Effector memory CD4-positive, alpha-beta T cell (primary cell): ENCODE measurements around the gene BIN1.

Experiments used
- DNase-seq, 3 donors: peaks; one replicate each; pipeline ENCODE4 v3.0.0-alpha.2; 2020
- H3K27ac ChIP-seq: 2 replicates; pipeline ENCODE4 v1.7.0; 2013; ENCODE audit warnings: mild to moderate bottlenecking, low read length, moderate library complexity; ENCODE audit not compliant: insufficient read depth, poor library complexity, severe bottlenecking
- H3K27me3 ChIP-seq: replicated peaks from 2 replicates; pipeline ENCODE4 v1.7.0; 2013; ENCODE audit warnings: mild to moderate bottlenecking, low read length; ENCODE audit not compliant: insufficient read depth, control insufficient read depth, poor library complexity, severe bottlenecking
- H3K36me3 ChIP-seq: 2 replicates; pipeline ENCODE4 v1.7.0; 2013; ENCODE audit warnings: mild to moderate bottlenecking, low read length, moderate library complexity; ENCODE audit not compliant: control insufficient read depth, insufficient read depth
- H3K4me1 ChIP-seq: 2 replicates; pipeline ENCODE4 v1.7.0; 2013; ENCODE audit warnings: low read length, mild to moderate bottlenecking; ENCODE audit not compliant: control insufficient read depth, insufficient read depth, poor library complexity, severe bottlenecking
- H3K4me3 ChIP-seq: 2 replicates; pipeline ENCODE4 v1.7.0; 2013; ENCODE audit warnings: low read length, low read depth, mild to moderate bottlenecking; ENCODE audit not compliant: insufficient read depth, poor library complexity, severe bottlenecking
- H3K9me3 ChIP-seq: 2 replicates; pipeline ENCODE4 v1.7.0; 2013; ENCODE audit warnings: mild to moderate bottlenecking, low read length, moderate library complexity; ENCODE audit not compliant: control insufficient read depth

The BIN1 gene

DNA sequence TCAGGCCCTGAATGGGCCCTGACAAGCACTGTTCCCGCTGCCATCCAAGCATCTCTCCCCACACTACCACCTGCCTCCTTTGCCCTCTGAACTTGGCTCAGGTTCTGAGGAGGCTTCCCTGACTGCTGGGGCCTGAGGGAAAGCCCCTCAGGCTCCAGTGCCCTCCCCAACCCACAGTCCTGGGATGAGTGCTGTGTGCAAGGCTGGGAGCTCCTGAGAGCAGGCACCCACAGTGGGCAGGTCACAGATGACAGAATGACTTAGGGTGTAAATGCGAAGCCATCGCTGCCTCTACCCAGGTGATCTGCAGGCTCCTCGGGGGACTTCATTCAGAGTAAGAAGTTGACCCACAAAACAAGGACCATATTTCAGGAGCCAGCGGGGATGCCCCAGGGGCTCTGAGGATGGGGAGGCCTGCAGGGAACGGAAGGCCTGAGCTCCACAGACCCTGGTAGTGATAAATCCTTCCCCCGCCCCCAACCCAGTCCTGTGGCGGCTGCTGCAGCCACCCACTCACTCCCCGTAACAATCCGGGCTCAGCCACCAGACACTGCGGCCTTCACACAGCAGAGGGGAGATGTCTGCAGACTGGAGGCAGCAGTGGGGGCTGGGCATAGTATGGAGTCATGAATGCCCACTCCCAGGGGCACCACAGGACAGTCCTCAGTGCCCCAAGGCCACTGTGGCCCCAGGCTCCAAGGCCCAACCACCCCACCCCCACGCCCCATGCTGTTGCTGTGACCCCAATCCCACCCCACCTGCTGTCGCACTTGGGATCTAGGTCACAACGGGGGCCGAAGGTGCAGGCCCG, 8.9 kb downstream of the BIN1 start:
- no peaks in the 10 kb centered on the region for H3K4me1 ChIP-seq
- no peaks in the 10 kb centered on the region for H3K9me3 ChIP-seq
- H3K4me3 ChIP-seq: no peak overlapping the region
- H3K27ac ChIP-seq: no peak overlapping the region
- no peak for DNase-seq
- H3K27me3 ChIP-seq: no peaks in the 10 kb centered on the region
- H3K36me3 ChIP-seq: no peaks in the 10 kb centered on the region

DNA sequence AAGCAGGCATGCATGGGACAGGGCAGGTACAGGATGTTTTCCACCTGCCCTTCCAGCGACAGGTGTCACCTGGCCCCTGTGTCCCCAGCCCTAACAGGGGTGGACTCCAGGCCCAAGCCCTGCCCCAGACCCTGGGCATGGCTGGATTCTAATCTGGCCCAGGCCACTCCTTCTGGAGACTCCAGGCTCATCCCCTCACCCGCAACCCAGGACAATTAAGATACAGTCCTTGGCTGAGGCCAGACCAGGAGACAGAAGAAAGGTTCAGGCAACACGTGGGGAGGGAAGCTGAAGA, 9.5 kb downstream of the BIN1 start:
- Histone ChIP-seq H3K9me3 (no peaks in the 10 kb centered on the region), H3K27ac (no peak overlapping the region), H3K4me3 (no peak overlapping the region), H3K27me3 (no peaks in the 10 kb centered on the region), H3K4me1 (no peaks in the 10 kb centered on the region), H3K36me3 (no peaks in the 10 kb centered on the region)
- no peak for DNase-seq

GRCh38 chr2:127096718-127097470, 10.1 kb downstream of the BIN1 start:
- no peak overlapping the region for H3K4me3 ChIP-seq
- H3K27me3 ChIP-seq: no peaks in the 10 kb centered on the region
- H3K36me3 ChIP-seq: no peaks in the 10 kb centered on the region
- no peak for DNase-seq
- H3K27ac ChIP-seq: no peak overlapping the region
- no peaks in the 10 kb centered on the region for H3K9me3 ChIP-seq
- H3K4me1 ChIP-seq: no peaks in the 10 kb centered on the region

DNA sequence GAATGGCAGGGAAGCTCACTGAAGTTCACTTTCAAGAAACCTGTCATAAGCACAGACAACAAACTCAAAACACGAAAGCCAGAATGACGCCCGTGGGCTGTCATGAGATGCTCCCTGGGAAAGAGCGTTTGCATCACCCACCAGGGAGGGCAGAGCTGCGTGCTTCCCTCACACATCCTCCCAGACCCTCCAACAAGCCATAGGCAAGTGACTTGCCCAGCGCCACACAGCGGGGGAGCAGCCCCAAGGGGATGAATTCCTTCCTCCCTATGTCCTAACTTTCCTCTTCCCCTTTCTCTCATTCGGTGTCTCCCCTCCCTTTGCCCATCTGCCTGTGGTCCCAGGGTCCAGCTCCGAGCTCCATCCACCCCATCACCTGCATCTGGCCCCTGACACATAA, 10.7 kb downstream of the BIN1 start:
- no peak overlapping the region for H3K27ac ChIP-seq
- no peaks in the 10 kb centered on the region for H3K4me1 ChIP-seq

DNA sequence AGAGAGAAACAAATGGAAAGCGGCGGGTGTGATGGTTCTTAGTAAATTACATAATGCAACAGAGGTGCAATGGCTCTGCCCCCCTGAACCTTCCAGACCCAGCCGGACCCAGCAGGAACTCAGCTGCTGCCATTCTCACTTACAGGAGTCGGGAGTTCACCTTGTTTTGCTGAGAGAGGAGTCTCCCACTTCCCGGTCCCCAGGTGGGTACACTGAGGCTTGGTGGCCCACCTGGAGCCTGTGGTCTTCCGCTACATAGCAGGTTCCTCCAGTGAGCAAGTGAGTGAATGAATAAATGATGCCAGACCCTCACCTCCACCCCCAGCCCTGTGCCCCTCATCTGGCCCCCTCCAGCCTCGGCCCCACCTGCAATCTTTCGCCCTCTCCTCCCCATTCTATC, 11.2 kb downstream of the BIN1 start:
- no peak overlapping the region for H3K27ac ChIP-seq
- no peak for DNase-seq
- H3K4me3 ChIP-seq: no peak overlapping the region
- H3K9me3 ChIP-seq: no peaks in the 10 kb centered on the region
- no peaks in the 10 kb centered on the region for H3K27me3 ChIP-seq
- no peaks in the 10 kb centered on the region for H3K36me3 ChIP-seq
- no peaks in the 10 kb centered on the region for H3K4me1 ChIP-seq

More for the DNA sequence above, 10.7 kb downstream of the BIN1 start:
- no peak overlapping the region for H3K4me3 ChIP-seq
- DNase-seq: no peak
- no peaks in the 10 kb centered on the region for H3K9me3 ChIP-seq
- H3K36me3 ChIP-seq: no peaks in the 10 kb centered on the region
- H3K27me3 ChIP-seq: no peaks in the 10 kb centered on the region

DNA sequence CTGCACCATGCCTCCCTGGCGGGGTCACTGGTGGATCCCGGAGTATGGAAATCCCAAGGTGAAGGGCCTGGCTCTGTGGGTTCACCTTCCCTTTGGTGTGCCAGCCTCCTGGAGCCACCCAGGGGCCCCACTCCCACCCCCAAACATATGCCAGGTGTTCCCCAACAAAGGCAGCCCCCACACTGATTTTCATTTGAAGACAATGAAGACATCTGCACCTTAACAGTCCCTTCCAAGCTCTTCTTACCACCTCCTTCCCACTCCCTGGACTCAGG, 11.7 kb downstream of the BIN1 start:
- Histone ChIP-seq H3K9me3 (no peaks in the 10 kb centered on the region), H3K4me3 (no peak overlapping the region), H3K4me1 (no peaks in the 10 kb centered on the region), H3K27ac (no peak overlapping the region), H3K36me3 (no peaks in the 10 kb centered on the region), H3K27me3 (no peaks in the 10 kb centered on the region)
- DNase-seq: no peak

- no peak for DNase-seq
- H3K27ac ChIP-seq: no peak overlapping the region
- no peaks in the 10 kb centered on the region for H3K9me3 ChIP-seq
- no peaks in the 10 kb centered on the region for H3K4me1 ChIP-seq
- H3K27me3 ChIP-seq: no peaks in the 10 kb centered on the region
- no peak overlapping the region for H3K4me3 ChIP-seq
- no peaks in the 10 kb centered on the region for H3K36me3 ChIP-seq
Observed at GRCh38 chr2:127094509-127095366, 12.2 kb downstream of the BIN1 start.

DNA sequence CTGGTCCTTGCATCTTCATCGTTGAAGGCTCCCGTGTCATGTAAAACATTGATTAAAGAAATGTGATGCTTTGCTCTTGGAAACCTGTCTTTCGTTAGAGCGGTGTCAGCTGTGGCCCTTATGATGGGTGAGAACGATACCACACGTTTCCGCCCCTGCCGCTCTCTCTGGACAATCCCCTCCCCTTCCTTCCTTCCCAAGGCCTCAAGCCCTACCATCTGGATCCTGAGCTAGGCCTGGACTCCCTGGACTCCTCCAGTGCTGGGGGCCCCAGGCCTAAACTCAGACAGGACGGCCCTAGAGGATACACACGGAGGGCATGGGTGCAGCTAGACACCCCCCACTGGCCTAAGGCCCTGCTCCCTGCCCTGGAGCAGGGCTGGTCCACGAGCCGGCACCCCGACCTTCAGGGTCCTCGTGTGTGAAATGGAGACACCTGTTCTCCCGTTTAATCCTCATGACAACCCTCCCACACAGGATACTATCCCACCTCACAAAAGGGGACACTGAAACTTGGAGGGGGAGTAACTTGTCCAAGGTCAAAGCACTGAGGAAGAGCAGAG, 13.2 kb downstream of the BIN1 start:
- no peak for DNase-seq
- H3K36me3 ChIP-seq: no peaks in the 10 kb centered on the region
- no peaks in the 10 kb centered on the region for H3K4me1 ChIP-seq
- no peaks in the 10 kb centered on the region for H3K27me3 ChIP-seq
- no peak overlapping the region for H3K4me3 ChIP-seq
- H3K27ac ChIP-seq: no peak overlapping the region
- no peaks in the 10 kb centered on the region for H3K9me3 ChIP-seq

DNA sequence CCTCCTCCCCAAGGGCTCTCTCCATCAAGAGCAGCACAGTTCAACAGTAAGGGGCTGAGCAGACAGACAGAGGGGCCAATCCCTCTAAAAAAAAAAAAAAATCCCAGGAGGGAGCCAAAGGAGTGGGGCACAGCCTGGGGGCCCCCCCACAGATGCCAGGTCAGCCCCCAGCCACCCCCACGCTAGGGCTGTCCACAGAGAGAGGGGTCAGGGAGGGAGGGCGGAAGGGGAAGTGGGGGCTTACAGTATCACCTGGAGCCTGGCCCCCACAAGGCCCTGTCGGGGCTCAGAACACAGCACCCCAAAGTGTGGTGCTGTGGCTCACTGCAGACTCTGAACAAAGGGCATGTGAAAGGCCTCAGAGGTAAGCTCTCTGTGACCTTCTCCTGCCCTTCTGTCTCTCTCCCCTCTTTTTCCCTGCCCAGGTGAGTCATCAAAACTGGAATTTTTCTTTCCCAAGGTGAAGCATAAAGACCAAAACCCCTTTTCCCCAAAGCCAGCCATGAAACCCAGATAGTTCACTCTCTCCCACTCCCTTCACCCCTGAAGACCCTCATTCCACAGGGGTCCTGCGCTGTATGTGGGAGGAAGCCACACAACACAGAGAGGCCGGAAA, 13.9 kb downstream of the BIN1 start:
- DNase-seq: no peak
- Histone ChIP-seq H3K27me3 (no peaks in the 10 kb centered on the region), H3K27ac (no peak overlapping the region), H3K4me3 (no peak overlapping the region), H3K36me3 (no peaks in the 10 kb centered on the region), H3K9me3 (no peaks in the 10 kb centered on the region), H3K4me1 (no peaks in the 10 kb centered on the region)
